ENCODE data around the gene IFT20. TPM values are rescaled to one million over a fixed set of nuclear protein-coding genes. Genes with fewer than 3 reads are reported as not detected.

The IFT20 gene
- total and polyA plus RNA-seq, 9 of the 15 experiments (the other 6 are each of a cell fraction or from before 2014, with no cell fraction given), result 11.2 to 38.6 (median 20.1) TPM

DNA sequence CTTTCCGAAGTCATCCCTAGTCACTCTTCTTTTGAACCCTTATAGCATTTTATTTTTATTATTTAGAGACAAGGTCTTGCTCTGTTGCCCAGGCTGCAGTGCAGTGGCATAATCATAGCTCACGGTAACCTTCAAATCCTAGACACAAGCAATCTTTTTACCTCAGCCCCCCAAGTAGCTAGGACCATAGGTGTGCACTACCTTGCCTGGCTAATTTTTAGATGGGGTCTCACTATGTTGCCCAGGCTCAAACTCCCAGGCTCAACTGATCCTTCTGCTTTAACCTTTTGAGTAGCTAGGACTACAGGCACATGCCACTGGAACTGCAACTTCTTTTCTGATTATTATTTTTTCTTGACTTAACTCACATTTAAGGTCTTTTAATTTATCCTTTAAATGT is 49.3 kb downstream of the IFT20 start:
- Histone ChIP-seq H3K9ac (ENCODE audit: insufficient read depth in 1 of 2, low read depth in 2 of 2, low read length in 2 of 2) (no peak overlapping the region), H3K9me3 (replicated peaks; ENCODE audit: control insufficient read depth, insufficient read depth, low read depth, low read length) (no peaks in the 10 kb centered on the region), H3K9me1 (ENCODE audit: control insufficient read depth, insufficient read depth, low read length) (no peaks in the 10 kb centered on the region), H3K27me3 (ENCODE audit: control insufficient read depth in 2 of 2, insufficient read depth in 2 of 2, low read length in 2 of 2) (no peaks in the 10 kb centered on the region), H3K4me1 (replicated peaks in 1 of 2; ENCODE audit: control insufficient read depth in 2 of 2, insufficient read depth in 2 of 2, low read length in 2 of 2) (peaks cover 0 to 2% of the 10 kb centered on the region in 2 experiments; a peak in 1 of 5 replicates), H2AFZ (ENCODE audit: low read depth, low read length) (no peak overlapping the region), H3K79me2 (ENCODE audit: control insufficient read depth, insufficient read depth, low read length) (no peaks in the 10 kb centered on the region), H3K36me3 (ENCODE audit: control insufficient read depth, insufficient read depth, low read length) (no peaks in the 10 kb centered on the region), H3K27ac (ENCODE audit: extremely low read depth, low read depth, low read length) (no peak overlapping the region), H3K4me3 (no peak overlapping the region), H3K4me2 (ENCODE audit: insufficient read depth, low read length) (no peak overlapping the region), H4K20me1 (replicated peaks; ENCODE audit: control insufficient read depth, insufficient read depth, low read length) (no peaks in the 10 kb centered on the region)
- no peak for DNase-seq (ENCODE audit: extremely low read depth in 1 of 4, low spot score in 3 of 4)
- no peak for FAIRE-seq
- POLR2A ChIA-PET, result interaction anchor here (0.6 to 2.0 kb wide), 4 partner anchors 15 to 45 kb away, joined by 3 to 9 read pairs (median 4); no protein-coding TSS in a partner anchor
- intact Hi-C loops (cut with micrococcal nuclease), result no loop called here
- ATAC-seq, result no peak
- BruUV-seq (replicated peaks), result no TSS peak
- in situ Hi-C loops (cut with MboI), result no loop called here
- 6% methylated on average over 2 of the region's 2 CpGs for whole genome bisulfite sequencing (ENCODE audit: insufficient coverage, low coverage, missing lambda C conversion rate)
- CTCF ChIA-PET (ENCODE audit: low intra/inter-chr PET ratio), result no interaction called here
- no peak for TF ChIP-seq POU5F1 (IDR thresholded peaks at IDR 0.05; ENCODE audit: borderline replicate concordance, low read depth, low read length, partially characterized antibody)
- 0 out of 2 replicates have a peak, but pooled peaks have one; percentile 17 for TF ChIP-seq ZNF121 (CRISPR knock-in tag; conservative IDR thresholded peaks at IDR 0.05)

DNA sequence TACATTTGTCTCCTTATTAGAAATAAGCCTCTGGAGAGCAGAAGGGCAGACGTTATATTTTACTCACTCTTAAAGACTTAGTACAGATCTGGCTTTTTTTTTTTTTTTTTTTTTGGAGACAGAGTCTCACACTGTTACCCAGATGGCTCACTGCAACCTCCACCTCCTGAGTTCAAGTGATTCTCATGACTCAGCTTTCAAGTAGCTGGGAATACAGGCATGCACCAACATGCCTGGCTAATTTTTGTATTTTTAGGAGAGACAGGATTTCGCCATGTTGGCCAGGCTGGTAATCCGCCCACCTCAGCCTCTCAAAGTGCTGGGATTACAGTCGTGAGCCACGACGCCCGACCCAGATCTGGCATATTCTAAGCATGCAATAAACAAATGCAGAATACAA is 52.7 kb downstream of the IFT20 start:
- Histone ChIP-seq H3K4me3 (no peak overlapping the region), H3K4me1 (replicated peaks in 1 of 2; ENCODE audit: control insufficient read depth in 2 of 2, insufficient read depth in 2 of 2, low read length in 2 of 2) (peaks cover 0 to 2% of the 10 kb centered on the region in 2 experiments; a peak in 1 of 5 replicates), H3K9me3 (replicated peaks; ENCODE audit: control insufficient read depth, insufficient read depth, low read depth, low read length) (no peaks in the 10 kb centered on the region), H3K4me2 (ENCODE audit: insufficient read depth, low read length) (no peak overlapping the region), H3K27me3 (ENCODE audit: control insufficient read depth in 2 of 2, insufficient read depth in 2 of 2, low read length in 2 of 2) (no peaks in the 10 kb centered on the region), H3K27ac (ENCODE audit: extremely low read depth, low read depth, low read length) (no peak overlapping the region), H2AFZ (ENCODE audit: low read depth, low read length) (no peak overlapping the region), H4K20me1 (replicated peaks; ENCODE audit: control insufficient read depth, insufficient read depth, low read length) (no peaks in the 10 kb centered on the region), H3K36me3 (ENCODE audit: control insufficient read depth, insufficient read depth, low read length) (no peaks in the 10 kb centered on the region), H3K79me2 (ENCODE audit: control insufficient read depth, insufficient read depth, low read length) (no peaks in the 10 kb centered on the region), H3K9me1 (ENCODE audit: control insufficient read depth, insufficient read depth, low read length) (no peaks in the 10 kb centered on the region), H3K9ac (ENCODE audit: insufficient read depth in 1 of 2, low read depth in 2 of 2, low read length in 2 of 2) (no peak overlapping the region)
- WGBS (ENCODE audit: insufficient coverage, low coverage, missing lambda C conversion rate), result 43% methylated on average over 7 of the region's 7 CpGs
- ATAC-seq (no peak), DNase-seq (ENCODE audit: extremely low read depth in 1 of 4, low spot score in 3 of 4) (no peak), FAIRE-seq (peak; percentile 15)
- intact Hi-C loops (cut with micrococcal nuclease), result no loop called here
- BruUV-seq (replicated peaks), result no TSS peak
- CTCF ChIA-PET (ENCODE audit: low intra/inter-chr PET ratio), result no interaction called here
- POLR2A ChIA-PET, result interaction anchor here (1.0 kb wide), 1 partner anchor 27 kb away, joined by 3 read pairs; no protein-coding TSS in a partner anchor
- in situ Hi-C loops (cut with MboI), result no loop called here
- TF ChIP-seq HLTF (IDR thresholded peaks at IDR 0.05) (no peak), ZNF766 (CRISPR knock-in tag; conservative IDR thresholded peaks at IDR 0.05) (no peak), YBX1 (IDR thresholded peaks at IDR 0.05) (no peak), MAFF (IDR thresholded peaks at IDR 0.05; ENCODE audit: low read length) (peak; percentile 17; the same call in 1 of the 2 replicates), HDAC6 (IDR thresholded peaks at IDR 0.05; ENCODE audit: low read depth, low read length) (no peak), ZNF316 (IDR thresholded peaks at IDR 0.05) (peak; percentile 81), SMAD4 (CRISPR knock-in tag; conservative IDR thresholded peaks at IDR 0.05) (no peak), C11orf30 (IDR thresholded peaks at IDR 0.05; ENCODE audit: low read depth) (peak; percentile 76), MAFG (tag; conservative IDR thresholded peaks at IDR 0.05) (peak; percentile 68), ZNF695 (CRISPR knock-in tag; IDR thresholded peaks at IDR 0.05) (no peak), NR2C2 (CRISPR knock-in tag; IDR thresholded peaks at IDR 0.05) (no peak), NR2C2 (tag; IDR thresholded peaks at IDR 0.05) (no peak)
- TF ChIP-seq, protein P1, sequence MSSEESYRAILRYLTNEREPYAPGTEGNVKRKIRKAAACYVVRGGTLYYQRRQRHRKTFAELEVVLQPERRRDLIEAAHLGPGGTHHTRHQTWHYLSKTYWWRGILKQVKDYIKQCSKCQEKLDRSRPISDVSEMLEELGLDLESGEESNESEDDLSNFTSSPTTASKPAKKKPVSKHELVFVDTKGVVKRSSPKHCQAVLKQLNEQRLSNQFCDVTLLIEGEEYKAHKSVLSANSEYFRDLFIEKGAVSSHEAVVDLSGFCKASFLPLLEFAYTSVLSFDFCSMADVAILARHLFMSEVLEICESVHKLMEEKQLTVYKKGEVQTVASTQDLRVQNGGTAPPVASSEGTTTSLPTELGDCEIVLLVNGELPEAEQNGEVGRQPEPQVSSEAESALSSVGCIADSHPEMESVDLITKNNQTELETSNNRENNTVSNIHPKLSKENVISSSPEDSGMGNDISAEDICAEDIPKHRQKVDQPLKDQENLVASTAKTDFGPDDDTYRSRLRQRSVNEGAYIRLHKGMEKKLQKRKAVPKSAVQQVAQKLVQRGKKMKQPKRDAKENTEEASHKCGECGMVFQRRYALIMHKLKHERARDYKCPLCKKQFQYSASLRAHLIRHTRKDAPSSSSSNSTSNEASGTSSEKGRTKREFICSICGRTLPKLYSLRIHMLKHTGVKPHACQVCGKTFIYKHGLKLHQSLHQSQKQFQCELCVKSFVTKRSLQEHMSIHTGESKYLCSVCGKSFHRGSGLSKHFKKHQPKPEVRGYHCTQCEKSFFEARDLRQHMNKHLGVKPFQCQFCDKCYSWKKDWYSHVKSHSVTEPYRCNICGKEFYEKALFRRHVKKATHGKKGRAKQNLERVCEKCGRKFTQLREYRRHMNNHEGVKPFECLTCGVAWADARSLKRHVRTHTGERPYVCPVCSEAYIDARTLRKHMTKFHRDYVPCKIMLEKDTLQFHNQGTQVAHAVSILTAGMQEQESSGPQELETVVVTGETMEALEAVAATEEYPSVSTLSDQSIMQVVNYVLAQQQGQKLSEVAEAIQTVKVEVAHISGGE (CRISPR knock-in tag; IDR thresholded peaks at IDR 0.05), result no peak

Measured in K562 (cell line).